ENCODE data around the gene LKAAEAR1.

The LKAAEAR1 gene

DNA sequence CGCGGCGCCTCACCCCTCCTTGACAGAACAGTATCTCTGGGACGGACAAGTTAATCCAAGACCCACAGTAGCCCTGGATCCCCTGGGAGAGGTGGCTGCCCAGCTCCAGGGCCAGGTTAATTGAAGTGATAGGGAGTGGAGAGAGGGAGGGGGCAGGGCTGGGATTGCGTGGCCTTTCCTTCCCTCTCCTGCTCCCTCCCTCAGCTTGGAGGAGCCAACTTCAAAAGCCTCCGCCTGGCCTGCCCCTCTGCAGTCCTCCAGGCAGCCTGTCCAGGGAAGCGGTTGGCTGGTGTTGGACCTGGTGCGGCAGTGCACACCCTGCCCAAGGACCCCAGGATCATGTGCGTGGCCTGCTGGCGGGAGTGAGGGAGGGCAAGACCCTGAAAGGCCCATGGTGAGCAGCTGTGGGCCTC lies 48.3 kb downstream of the LKAAEAR1 start, which contains the start of gene C20orf204:
Gene C20orf204, plus strand, starts transcription at position 250 of the 413 bp plus-strand sequence. Its CDS starts 142 bp downstream, at position 392.
- DNase-seq, result no peak

DNA sequence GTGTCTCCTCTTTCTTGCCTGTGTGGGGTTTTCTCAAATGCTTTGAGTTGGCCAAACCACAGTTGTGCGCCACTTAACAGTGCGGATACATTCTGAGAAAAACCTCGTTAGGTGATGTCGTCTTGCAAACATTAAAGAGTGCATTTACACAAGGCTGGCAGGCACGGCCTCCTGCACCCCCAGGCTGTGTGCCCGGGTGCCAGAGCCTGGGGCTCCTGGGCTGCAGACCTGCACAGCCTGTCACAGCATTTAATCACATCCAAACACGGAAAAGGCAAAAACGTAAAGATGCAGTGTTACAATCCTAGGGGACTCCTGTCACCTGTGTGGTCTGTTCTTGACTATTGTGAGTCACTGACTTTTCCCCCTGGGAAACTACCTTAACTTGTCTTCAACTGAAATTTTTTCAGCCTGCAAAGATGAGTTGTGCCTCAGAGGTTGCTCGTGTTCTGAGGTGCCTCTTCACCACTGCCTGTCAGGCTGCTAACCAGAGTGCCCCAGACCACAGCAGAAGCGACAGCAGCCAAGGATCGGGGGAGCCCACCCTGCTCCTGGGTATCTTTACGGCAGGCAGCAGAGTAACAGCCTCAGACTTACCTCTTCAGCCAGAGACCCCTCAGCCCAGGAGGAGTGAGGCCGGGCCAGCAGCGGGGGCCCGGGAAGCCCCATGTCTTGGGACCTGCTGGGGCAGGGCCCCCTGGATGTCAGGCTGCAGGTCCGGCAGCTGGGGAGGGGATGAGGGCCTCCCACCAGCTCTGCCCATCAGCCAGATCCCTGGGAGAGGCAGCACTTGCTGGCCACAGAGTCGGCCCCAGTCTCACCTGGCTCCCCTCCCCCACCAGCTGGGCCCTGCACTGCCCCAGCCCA lies 48.9 kb downstream of the LKAAEAR1 start:
- DNase-seq, result no peak

DNA sequence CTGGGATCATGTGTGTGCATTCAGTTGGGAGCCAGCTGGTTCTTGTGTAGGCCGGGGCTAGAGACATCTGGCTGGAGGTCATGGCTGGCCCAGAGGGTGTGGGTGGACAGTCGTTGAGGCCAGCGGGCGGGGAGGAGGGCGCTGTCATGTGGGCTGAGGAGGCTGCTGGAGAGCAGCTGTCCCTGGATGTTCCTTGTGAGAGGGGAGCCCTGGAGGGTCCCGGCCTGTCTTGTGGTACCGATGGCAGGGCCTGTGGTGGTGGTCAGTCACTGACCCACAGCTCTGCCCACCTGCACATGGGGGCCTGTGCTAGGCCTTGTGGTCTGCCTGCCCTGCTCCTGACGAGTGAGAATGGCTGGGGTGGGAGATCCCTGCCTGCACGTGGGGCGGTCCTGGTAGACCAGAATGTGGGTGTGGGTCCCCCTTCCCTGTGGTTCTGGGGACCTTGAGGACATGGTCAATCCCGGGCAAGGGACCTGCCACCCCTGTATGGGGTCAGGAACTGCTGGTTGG lies 50.2 kb downstream of the LKAAEAR1 start:
- DNase-seq, result no peak

All from NCI-H526 treated with DMSO at 0.1 percent for 48 hours (cell line).